HK-2 (cell line): ENCODE data around the gene NSG2.

Source experiments
- DNase-seq: peaks from one replicate; pipeline ENCODE4 v3.0.0-alpha.2; 2018; ENCODE audit not compliant: unreplicated experiment

Gene NSG2

GRCh38 chr5:174059247-174059646 is 13.7 kb downstream of the NSG2 start:
- DNase-seq = no peak

DNA sequence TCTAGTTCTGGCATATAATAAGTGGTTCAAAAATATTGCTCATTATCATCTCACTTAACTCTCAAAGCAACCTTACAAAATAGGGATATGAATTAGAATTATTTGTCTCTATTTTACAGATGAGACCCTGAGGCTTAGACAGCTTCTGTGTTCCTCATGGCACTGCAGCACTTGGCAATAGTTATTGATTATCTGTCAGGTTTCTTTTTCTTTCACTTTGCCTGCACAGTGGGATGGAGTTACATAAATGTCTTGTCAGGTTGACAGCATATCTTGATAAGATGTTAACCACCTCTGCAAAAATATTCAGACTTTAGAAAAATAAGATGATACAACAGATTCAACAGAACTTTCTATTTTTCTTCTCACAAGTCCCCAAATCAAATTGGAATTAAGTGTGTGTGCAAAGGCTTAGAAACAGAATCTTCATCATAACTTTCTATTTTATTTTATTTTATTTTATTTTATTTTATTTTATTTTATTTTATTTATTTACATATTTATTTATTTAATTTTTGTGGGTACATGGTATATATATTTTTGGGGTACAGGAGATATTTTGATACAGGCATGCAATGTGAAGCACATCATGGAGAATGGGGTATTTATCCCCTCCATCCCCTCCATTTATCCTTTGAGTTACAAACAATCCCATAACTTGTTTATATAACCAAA is 17.7 kb downstream of the NSG2 start:
- no peak for DNase-seq

GRCh38 chr5:174064171-174064570 is 18.7 kb downstream of the NSG2 start:
- no peak for DNase-seq

DNA sequence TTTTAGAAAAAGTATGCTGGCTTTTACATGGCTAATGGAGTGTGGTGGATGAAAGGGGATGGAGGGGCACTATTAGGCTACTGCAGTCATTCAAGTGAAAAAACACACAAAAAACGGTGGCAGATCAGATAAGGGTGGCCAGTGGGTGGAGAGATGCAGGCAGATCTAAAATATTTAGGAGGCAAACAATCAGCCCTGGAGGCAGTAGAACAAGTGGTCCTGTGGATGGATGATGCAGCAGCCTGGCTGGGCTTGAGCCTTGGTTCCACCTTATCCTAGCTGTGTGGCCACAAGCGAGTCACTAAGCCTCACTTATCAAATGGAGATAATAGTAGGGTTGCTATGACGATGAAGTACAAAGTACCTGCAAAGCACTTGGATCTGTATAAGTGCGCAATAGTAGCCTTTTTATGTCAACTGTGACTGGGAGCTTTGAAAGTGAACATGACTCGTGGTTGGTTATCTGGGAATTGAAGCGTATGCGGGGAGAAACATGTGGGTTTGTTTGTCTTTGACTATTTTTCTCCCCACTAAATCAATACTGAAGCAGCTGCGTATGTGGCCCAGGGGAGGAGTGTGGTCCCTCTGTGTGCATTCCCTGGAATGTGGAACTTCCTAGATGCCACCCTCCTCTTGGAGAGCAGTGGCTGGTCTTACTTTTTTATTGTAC is 20.2 kb downstream of the NSG2 start:
- DNase-seq = no peak

- no peak for DNase-seq
Observed at GRCh38 chr5:174067499-174067898, 22.0 kb downstream of the NSG2 start.

DNA sequence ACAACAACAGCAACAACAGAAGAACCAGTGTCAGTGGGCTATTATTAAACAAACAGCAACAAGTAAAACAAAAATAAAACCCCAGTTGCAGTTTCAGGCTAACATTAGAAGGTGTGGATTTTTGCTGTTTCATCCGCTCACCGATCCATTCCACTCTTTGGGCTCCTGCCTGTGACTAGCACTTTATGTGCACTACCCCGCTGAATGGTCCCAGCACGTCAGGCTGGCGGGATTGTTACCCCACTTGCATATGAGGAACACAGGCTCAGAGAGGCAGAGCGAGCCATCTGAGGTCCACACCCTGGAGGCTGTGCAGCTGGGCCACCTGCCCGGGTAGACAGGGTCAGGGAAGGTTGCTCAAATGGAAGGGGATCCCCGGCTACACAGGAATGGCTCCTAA is 26.0 kb downstream of the NSG2 start:
- no peak for DNase-seq

DNA sequence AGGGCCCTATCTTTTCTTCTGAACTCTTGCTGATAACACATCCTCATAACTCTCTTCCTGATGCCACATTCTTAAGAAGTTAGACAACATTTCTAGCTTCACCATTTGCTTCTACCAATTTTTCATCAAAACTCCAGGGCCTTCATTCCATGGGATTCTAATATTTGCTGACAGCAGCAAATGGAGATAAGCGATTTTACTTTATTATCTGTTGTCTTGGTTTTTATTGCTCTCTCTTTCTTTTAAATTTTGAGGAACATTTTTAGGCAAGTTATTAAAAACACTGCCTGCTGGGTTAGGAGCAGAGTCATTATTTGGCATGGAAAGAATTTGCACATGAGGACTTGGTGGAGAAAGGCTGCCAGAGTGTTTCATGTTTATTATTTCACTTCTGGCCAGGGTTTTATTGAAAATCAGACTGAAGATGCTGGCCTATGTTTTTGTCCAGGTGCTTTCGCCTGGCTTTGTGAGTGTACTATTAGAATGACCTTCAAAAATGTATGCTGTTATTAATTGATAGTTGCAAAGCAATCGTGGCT is 27.7 kb downstream of the NSG2 start:
- DNase-seq = no peak

GRCh38 chr5:174074369-174074768 is 28.9 kb downstream of the NSG2 start:
- no peak for DNase-seq

DNA sequence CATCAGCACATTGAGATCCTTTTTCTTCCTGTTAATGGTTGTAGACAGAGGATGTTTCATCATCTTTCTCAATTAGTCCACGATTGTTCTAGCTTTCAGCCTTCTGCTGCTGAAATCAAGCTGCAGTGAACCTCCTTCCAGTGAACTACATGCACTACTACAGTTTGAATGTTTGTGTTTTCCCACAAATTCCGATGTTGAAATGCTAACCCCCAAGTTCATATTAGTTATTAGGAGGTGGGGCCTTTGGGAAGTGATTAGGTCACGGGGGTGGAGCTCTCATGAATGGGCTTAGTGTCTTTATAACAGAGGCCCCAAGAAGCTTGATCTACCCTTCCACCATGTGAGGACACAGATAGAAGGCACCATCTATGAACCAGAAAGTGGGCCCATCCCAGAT is 32.9 kb downstream of the NSG2 start:
- DNase-seq = no peak

GRCh38 chr5:174082286-174082685 is 36.8 kb downstream of the NSG2 start:
- DNase-seq = no peak

- no peak for DNase-seq
Observed at GRCh38 chr5:174083056-174083827, 37.7 kb downstream of the NSG2 start.

GRCh38 chr5:174084691-174085154 is 39.2 kb downstream of the NSG2 start:
- DNase-seq = no peak

DNA sequence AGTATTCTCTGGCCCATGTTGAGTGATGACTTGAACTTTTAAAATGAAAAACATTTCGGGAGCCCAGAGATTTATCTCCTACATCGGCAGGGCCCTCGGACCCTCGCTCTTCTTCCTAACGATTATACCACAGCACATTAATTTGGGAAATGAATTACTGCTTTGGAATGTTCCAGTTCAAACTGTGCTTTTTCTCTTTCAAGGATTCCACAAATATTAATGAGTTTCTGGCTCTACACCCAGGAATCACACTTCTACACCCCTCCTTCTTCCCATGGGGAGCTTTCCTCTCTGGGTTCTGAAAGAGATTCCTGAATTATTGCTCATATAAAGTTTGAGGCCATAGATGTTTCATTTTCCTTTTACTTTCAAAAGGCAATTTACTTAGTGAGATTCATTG is 41.2 kb downstream of the NSG2 start:
- no peak for DNase-seq

DNA sequence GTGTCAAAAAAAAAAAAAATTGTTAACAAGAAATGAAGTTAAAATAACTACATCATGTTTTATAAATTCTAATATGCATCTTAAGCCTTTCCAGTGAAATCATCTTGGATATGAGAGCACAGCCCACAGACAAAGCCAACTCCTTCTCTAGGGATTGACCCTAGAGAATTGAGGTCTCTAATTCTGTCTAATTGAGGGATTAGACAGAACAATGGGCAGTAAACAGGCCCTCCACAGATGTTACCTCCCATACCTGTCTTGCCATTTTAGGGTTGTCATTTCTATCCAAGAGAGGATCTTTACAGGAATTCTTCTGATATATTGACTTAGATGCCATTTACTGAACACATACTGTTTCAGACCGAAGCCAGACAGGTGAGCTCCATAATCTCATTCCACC is 42.3 kb downstream of the NSG2 start:
- DNase-seq = no peak

- DNase-seq = no peak
Observed at GRCh38 chr5:174090129-174090528, 44.6 kb downstream of the NSG2 start.

- DNase-seq = no peak
Observed at GRCh38 chr5:174093123-174093522, 47.6 kb downstream of the NSG2 start.

DNA sequence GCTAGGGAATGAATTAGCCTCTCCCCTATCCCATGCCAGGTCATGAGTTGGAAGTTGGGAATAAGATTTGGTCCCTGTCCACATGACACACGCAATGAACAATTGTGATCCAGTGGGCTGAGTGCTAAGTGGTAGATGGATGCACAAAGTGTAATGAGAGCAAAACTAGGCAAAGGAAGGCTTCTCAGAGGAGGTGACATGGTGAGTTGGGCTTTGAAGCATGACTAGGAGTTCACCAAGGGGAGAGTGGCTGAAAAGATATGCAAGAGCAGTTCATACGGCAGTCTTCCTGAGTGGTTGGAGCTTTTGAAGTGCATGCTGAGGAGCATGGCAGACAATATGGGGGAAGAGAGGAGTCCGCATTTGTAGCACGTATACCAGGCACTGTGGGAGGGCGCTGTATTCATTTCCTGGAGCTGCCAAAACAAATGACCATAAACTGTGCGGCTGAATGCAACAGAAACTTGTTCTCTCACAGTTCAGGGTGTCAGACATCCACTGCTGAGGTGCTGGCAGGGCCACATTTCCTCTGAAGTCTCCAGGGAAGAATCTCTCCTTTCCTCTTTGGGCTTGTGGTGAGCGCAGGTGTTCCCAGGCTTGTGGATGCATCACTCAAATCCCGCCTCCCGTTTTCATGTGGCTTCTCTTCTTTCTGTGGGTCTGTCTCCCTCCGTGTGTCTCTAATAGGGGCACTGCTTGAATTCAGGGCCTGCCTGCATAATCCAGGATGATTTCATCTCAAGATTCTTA is 49.5 kb downstream of the NSG2 start:
- no peak for DNase-seq

DNA sequence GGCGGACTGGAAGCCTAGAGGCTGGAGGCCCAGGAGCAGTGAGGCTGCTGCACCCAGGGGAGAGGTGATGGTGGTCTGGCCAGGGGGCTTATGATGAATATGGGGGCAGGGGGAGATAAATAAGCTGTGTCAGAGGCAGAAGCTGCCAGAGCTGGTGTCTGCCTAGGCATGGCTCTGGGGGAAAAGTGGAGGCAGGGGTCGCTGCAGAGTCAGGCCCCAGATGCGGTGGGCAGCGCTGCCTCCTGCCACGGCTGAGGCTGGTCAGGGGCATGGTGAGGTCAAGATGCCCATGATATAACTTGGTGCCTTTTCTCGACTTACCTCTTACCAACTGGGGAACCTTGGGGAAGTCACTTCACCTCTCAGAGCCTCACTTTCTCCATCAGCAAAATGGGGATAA is 51.1 kb downstream of the NSG2 start:
- DNase-seq = no peak

- DNase-seq = no peak
Observed at GRCh38 chr5:174097486-174098185, 52.1 kb downstream of the NSG2 start.

- no peak for DNase-seq
Observed at GRCh38 chr5:174098694-174099093, 53.2 kb downstream of the NSG2 start.

- no peak for DNase-seq
Observed at GRCh38 chr5:174100490-174100889, 55.0 kb downstream of the NSG2 start.
